GM10266 (cell line): ENCODE measurements around the gene PDZD8.

Experiments
- DNase-seq: peaks from one replicate; pipeline ENCODE4 v3.0.0; 2012; ENCODE audit errors: extremely low spot score
- CTCF ChIP-seq: IDR thresholded peaks from 2 replicates; pipeline ENCODE4 v1.5.1; 2012; ENCODE audit warnings: mild to moderate bottlenecking, low read depth; ENCODE audit not compliant: control insufficient read depth, insufficient read depth; ENCODE audit errors: missing control alignments

PDZD8 gene

GRCh38 chr10:117408436-117409384 is 33.5 kb upstream of the PDZD8 start:
- TF ChIP-seq CTCF, result no peak
- no peak for DNase-seq

- DNase-seq, result no peak
- no peak for TF ChIP-seq CTCF
Observed at GRCh38 chr10:117405730-117406129, 30.5 kb upstream of the PDZD8 start.

- TF ChIP-seq CTCF, result no peak
- DNase-seq, result no peak
Observed at GRCh38 chr10:117400329-117400728, 25.1 kb upstream of the PDZD8 start.

- no peak for DNase-seq
- no peak for TF ChIP-seq CTCF
Observed at GRCh38 chr10:117399341-117400196, 24.3 kb upstream of the PDZD8 start.

- no peak for TF ChIP-seq CTCF
- DNase-seq, result no peak
Observed at GRCh38 chr10:117398029-117398428, 22.8 kb upstream of the PDZD8 start.

GRCh38 chr10:117391436-117392205 is 16.4 kb upstream of the PDZD8 start:
- no peak for TF ChIP-seq CTCF
- DNase-seq, result no peak
